Omental fat pad (tissue), 4 donors: Measurements from ENCODE around the gene DSTYK. TPM values are rescaled to one million over a fixed set of nuclear protein-coding genes. Genes with fewer than 3 reads are reported as not detected.

Source experiments
- ATAC-seq: fragments of 150-250 bp; one replicate; pipeline ENCODE4 v1.9.1; 2016; ENCODE audit warnings: mild to moderate bottlenecking, moderate library complexity; ENCODE audit not compliant: low FRiP score
- DNase-seq: peaks from one replicate; pipeline ENCODE4 v3.0.0-alpha.2; 2019; ENCODE audit warnings: low spot score
- CTCF ChIP-seq, 3 donors: fragments of 450-650 bp; IDR thresholded peaks; one replicate each; pipeline ENCODE4 v1.5.1; 2016 to 2017; ENCODE audit warnings: antibody characterized with exemption in 3 of 3, mild to moderate bottlenecking in 3 of 3, moderate library complexity in 2 of 3
- total RNA-seq, 4 donors: library from RNA; depleted of rRNA; stranded (reverse); fragments of >200 nt; gene quantifications; one replicate each; pipeline ENCODE4 v1.1.0, GENCODE V29; 2016

Gene DSTYK
- total RNA-seq, 4 donors from 2014 or later, result 7.6 to 13.0 (median 11.4) TPM

- ATAC-seq (no peak), DNase-seq (no peak)
- no peak for TF ChIP-seq CTCF (IDR thresholded peaks at IDR 0.05)
These were observed 100.1 kb downstream of the DSTYK start for GRCh38 chr1:205111354-205111753.

GRCh38 chr1:205109711-205110110, 101.8 kb downstream of the DSTYK start:
- TF ChIP-seq CTCF (IDR thresholded peaks at IDR 0.05), result no peak
- DNase-seq (no peak), ATAC-seq (no peak)

- no peak for DNase-seq
These were observed 102.2 kb downstream of the DSTYK start for GRCh38 chr1:205109269-205109668.

GRCh38 chr1:205108464-205108863, 103.0 kb downstream of the DSTYK start:
- ATAC-seq, result no peak

More at GRCh38 chr1:205109269-205109668, 102.2 kb downstream of the DSTYK start:
- no peak for ATAC-seq
- no peak for TF ChIP-seq CTCF (IDR thresholded peaks at IDR 0.05)

GRCh38 chr1:205107327-205107726, 104.2 kb downstream of the DSTYK start:
- DNase-seq (no peak), ATAC-seq (no peak)
- TF ChIP-seq CTCF (IDR thresholded peaks at IDR 0.05), result no peak

More at GRCh38 chr1:205108464-205108863, 103.0 kb downstream of the DSTYK start:
- no peak for TF ChIP-seq CTCF (IDR thresholded peaks at IDR 0.05)
- DNase-seq, result no peak

- ATAC-seq (no peak), DNase-seq (no peak)
- TF ChIP-seq CTCF (IDR thresholded peaks at IDR 0.05), result no peak
These were observed 109.1 kb downstream of the DSTYK start for GRCh38 chr1:205102404-205102803.

- DNase-seq (no peak), ATAC-seq (no peak)
- TF ChIP-seq CTCF (IDR thresholded peaks at IDR 0.05), result no peak
These were observed 113.3 kb downstream of the DSTYK start for GRCh38 chr1:205098242-205098641.
